OCI-M1 (cell line): ENCODE data around the gene CCDC88A.
"Not testable (repeated sequence)": the region's sequence is repeated elsewhere in the genome, so short reads cannot be mapped to it uniquely, and the experiment has no call there.

ENCODE experiments used
- DNase-seq: peaks from one replicate; lab custom pipeline; 2025; lab: John Stamatoyannopoulos, UW

Gene CCDC88A

DNA sequence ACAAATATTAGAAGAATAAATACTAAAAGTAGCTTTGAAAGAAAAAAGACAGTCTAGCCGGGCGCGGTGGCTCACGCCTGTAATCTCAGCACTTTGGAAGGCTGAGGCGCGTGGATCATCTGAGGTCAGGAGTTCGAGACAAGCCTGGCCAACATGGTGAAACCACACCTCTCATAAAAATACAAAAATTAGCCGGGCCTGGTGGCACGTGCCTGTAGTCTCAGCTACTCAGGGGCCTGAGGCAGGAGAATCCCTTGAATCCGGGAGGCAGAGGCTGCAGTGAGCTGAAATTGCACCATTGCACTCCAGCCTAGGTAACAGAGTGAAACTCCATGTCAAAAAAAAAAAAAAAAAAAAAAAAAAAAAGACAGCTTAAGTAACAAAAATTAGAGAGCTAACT, 34.1 kb downstream of the CCDC88A start:
- not testable (repeated sequence) for DNase-seq

- DNase-seq: no peak
Observed at GRCh38 chr2:55384786-55385185, 34.9 kb downstream of the CCDC88A start.

DNA sequence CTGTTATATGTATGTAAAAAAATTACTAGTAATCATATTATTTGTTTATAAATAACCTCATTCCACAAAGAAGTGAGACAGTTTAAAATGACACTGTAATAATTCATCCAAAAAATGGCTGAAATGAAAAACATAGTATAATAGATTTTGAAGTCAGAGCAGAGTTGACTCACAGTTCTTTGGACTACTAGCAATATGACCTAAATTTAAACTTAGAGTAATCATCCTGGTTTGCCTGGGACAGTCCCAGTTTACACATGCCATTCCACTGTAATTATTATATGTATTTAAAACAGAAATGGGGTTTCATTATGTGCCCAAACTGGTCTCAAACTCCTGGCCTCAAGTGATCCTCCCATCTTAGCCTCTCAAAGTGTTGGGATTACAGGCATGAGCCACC, 48.3 kb downstream of the CCDC88A start:
- DNase-seq: no peak

DNA sequence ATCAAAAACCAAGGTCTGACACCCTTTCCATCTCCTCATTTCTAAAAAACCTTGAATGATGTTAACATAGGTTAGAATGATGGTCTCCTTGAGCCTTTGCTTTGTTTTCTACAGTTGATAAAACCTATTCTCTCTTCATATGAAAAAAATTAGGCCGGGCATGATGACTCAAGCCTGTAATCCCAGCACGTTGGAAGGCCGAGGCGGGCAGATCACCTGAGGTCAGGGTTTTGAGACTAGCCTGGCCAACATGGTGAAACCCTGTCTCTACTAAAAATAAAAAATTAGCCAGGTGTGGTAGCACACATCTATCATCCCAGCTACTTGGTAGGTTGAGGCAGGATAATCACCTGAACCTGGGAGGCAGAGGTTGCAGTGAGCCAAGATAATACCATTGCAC, 49.4 kb downstream of the CCDC88A start:
- DNase-seq: no peak

GRCh38 chr2:55365303-55365702, 54.4 kb downstream of the CCDC88A start:
- peak; percentile 89 for DNase-seq

GRCh38 chr2:55364189-55365055, 55.2 kb downstream of the CCDC88A start:
- DNase-seq: peak; percentile 68

DNA sequence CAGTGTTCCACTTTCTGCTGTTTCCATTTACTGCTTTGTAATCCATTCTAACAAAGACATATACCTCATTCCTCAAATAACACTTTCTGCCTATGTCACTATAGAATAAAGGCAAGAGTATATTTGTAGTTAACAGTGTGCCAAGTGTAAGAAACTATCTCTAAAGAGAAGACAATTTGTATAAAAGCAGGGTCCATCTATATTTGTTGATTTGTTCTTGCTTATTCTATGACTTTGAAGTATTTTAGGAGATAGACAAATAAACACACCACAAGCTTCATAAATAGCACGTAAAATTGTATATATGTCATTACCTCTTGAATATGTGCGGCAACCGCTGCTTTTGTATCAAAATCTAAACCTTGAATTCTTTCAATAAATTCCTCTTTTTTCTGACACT, 56.0 kb downstream of the CCDC88A start:
- no peak for DNase-seq

- DNase-seq: no peak
Observed at GRCh38 chr2:55361465-55362189, 58.0 kb downstream of the CCDC88A start.

GRCh38 chr2:55358451-55358850, 61.2 kb downstream of the CCDC88A start:
- DNase-seq: no peak

DNA sequence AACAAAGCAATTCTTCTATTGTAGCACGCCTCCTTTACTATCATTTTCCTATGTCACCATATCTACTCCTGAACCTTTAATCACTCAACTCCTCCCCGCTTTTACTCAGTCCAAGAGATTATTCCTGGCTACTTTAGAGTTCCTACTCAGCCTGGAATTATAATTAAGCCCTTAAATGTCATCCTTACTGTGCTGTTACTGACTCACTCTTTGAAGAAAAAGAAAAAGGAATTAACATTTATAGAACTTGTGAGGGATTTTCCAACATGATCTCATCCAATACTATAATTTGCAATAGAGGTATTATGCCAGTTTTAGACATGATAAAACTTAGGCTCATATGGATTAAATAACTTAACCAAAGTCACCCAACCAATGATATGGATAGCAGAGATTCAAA, 61.7 kb downstream of the CCDC88A start:
- DNase-seq: no peak

DNA sequence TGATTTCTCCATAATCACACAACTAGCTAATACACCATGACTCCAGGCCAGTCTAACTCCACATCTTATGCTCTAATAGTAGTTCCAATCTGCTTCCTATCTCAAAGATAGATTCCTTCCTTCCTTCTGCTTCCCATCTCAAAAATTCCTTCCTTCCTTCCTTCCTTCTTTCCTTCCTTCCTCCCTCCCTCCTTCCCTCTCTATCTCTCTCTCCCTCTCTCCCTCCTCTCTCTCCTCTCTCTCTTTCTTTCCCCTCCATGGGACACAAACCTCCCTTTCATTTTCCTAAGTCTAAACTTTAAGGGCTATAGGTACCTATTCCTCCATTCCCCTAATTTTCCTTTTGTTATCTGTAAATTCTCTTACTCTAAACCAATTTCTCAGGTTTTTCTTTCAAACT, 62.5 kb downstream of the CCDC88A start:
- no peak for DNase-seq

- not testable (repeated sequence) for DNase-seq
Observed at GRCh38 chr2:55356136-55356535, 63.5 kb downstream of the CCDC88A start.

- DNase-seq: no peak
Observed at GRCh38 chr2:55355451-55355850, 64.2 kb downstream of the CCDC88A start.

DNA sequence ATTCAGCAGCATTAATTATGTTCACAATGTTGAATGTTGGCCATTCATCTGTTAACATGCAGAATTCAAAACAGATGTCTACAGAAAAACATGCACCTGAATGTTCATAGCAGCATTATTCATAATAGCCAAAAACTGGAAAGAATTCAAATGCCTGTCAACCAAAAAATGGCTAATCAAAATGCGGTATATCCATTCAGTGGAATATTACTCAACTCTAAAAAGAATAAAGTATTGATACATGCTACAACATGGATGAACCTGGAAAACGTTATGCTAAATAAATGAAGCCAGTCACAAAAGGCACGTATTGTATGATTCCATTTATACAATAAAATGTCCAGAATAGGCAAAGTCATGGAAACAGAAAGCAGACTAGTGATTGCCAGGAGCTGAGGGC, 68.0 kb downstream of the CCDC88A start:
- no peak for DNase-seq

GRCh38 chr2:55345064-55345463, 74.6 kb downstream of the CCDC88A start:
- no peak for DNase-seq

GRCh38 chr2:55338268-55338667, 81.4 kb downstream of the CCDC88A start:
- no peak for DNase-seq

DNA sequence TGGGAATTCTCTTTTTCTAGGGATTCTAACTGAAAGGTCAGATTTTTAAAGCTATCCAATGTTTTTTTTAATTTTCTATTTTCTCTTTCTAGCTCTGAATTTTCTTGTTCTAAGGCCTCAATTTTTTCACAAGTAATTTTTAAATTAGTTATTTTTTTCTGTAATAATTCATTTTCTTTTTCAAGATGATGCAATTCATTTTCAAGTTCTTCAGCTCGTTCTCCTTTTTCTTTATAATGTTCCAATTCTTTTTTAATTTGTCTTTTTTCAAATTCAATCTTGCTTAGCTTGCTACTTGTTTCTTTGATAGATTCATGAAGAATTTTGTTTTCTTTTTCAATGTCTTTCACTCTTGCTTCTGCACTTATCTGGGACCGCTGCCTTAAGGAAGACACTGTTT, 84.9 kb downstream of the CCDC88A start:
- no peak for DNase-seq

DNA sequence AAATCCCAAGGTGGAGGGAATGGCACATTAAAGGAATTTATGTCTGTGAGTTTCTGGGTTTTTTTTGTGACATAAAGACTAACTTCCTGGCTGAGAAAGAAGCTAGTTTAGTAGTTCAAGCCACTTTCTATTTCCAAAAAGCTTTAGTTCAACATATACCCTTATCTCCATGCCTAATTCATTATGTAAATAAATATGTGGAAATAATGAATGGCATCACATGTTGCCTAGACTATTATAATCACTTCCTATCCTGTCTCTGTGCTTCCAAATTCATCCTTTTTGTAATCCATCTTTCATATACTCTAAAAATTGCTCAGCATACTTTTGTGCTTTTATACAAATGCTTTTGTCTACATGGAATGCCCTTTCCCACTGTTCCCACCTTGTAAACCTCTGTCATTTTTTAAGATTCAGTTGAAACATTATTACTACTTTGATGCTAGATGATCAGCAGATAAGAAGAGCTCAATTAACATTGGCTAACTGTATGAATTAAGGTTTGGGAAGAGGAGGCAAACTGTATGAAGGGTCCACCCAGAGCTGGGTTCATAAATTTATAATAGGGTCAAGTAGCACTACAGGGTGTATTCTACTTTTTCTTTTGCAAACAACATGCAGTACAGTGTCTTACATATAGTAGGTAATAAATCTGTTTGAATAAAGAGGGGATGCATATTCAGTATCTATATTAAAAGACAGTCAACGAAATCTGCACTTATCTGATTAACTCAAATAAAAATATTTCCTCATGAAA, 88.9 kb downstream of the CCDC88A start:
- no peak for DNase-seq

GRCh38 chr2:55327470-55328230, 92.0 kb downstream of the CCDC88A start:
- DNase-seq: no peak

DNA sequence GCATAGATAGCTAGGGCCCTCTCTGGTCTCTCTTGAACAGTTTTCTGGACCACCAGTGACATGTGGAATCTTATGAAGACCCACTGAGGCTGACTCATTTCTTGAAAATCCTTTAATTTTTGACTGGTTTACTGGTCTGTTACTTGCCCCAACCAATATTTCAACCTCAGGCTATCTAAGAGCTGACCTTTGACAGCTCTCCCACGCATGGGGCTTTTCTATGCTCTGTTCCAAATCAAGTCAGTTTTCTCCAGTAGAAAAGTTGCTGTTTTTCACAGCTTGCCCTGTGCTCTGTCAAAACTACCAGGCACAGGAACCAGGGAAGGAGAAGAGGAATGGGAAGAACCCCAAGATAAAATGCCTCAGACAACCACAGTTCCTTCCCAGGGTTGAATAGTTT, 104.7 kb downstream of the CCDC88A start:
- DNase-seq: no peak

DNA sequence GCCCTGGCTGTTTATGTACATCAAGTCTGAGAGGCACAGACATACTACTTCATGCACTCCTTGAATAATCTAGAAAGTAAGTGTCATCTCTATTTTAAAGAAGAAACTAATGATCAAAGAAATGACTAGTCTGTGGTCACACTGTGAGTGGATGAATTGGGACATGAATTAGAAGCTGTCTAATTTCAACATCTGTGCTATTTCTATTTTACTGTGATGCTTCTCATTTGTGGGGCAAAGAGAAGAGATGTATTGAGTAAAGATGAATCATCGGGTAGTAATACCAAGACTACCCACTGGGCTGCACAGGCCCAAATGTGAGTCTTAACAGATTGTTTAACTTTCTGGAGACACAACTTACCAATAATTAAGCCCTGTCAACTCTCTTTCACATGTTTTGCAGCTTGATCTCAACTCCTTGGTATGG, 108.2 kb downstream of the CCDC88A start:
- no peak for DNase-seq

DNA sequence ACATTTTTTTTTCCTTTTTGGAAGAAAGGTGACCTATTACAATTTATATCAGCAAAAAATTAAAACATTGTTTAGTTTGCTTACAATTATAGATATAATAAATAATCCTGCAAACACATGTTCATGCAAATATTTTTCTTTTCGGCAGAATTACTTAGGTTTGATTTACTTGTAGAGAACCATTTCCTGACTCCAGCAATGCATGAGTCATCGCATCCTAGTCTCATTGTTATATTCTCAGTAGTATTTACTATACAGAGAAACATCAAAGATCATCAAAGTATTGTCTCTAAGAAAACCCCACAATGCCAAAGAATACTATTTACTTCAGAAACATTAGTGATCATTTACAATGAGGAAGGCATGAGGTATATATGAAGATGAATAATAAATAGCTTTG, 110.2 kb downstream of the CCDC88A start:
- DNase-seq: no peak
